Dendritic cell treated with granulocyte-macrophage colony-stimulating factor and Interleukin-4, amounts not matched to agents 40 ng/mL and 50 ng/mL, for 4 days (primary cell): Measurements from ENCODE around the gene CARMIL1.

Experiments
- H3K27ac Mint-ChIP-seq: one replicate; pipeline ENCODE4 v1.8.0; 2022; ENCODE audit warnings: mild to moderate bottlenecking, mixed read lengths
- H3K27me3 Mint-ChIP-seq: one replicate; pipeline ENCODE4 v1.8.0; 2022; ENCODE audit warnings: mild to moderate bottlenecking, mixed read lengths
- H3K36me3 Mint-ChIP-seq: one replicate; pipeline ENCODE4 v1.8.0; 2022; ENCODE audit warnings: low read depth, mixed read lengths
- H3K4me1 Mint-ChIP-seq: one replicate; pipeline ENCODE4 v1.8.0; 2022; ENCODE audit warnings: low read depth, mixed read lengths
- H3K4me3 Mint-ChIP-seq: one replicate; pipeline ENCODE4 v1.8.0; 2022; ENCODE audit warnings: mild to moderate bottlenecking, moderate library complexity, mixed read lengths
- H3K9me3 Mint-ChIP-seq: one replicate; pipeline ENCODE4 v1.8.0; 2022; ENCODE audit warnings: mixed read lengths
- intact Hi-C: fragments of 100-400 bp; cut with micrococcal nuclease; formaldehyde crosslinking; loops from one replicate; pipeline ENCODE4 v1.15.0; 2022

Gene CARMIL1

GRCh38 chr6:25641940-25642666, 362.9 kb downstream of the CARMIL1 start:
- H3K27me3 Mint-ChIP-seq, result peaks cover 30% of the 10 kb centered on the region
- H3K4me3 Mint-ChIP-seq, result no peak overlapping the region
- intact Hi-C loops, result no loop called here
- no peaks in the 10 kb centered on the region for H3K9me3 Mint-ChIP-seq
- no peaks in the 10 kb centered on the region for H3K36me3 Mint-ChIP-seq
- H3K4me1 Mint-ChIP-seq, result no peaks in the 10 kb centered on the region
- no peak overlapping the region for H3K27ac Mint-ChIP-seq

- Mint-ChIP-seq H3K36me3 (no peaks in the 10 kb centered on the region), H3K27me3 (peaks cover 31% of the 10 kb centered on the region), H3K4me3 (no peak overlapping the region), H3K4me1 (no peaks in the 10 kb centered on the region), H3K27ac (no peak overlapping the region), H3K9me3 (no peaks in the 10 kb centered on the region)
- intact Hi-C loops, result no loop called here
Measured at GRCh38 chr6:25642667-25643328, 363.6 kb downstream of the CARMIL1 start.

- peaks cover 39% of the 10 kb centered on the region for H3K27me3 Mint-ChIP-seq
- no peaks in the 10 kb centered on the region for H3K9me3 Mint-ChIP-seq
Measured at GRCh38 chr6:25645916-25646315, 366.7 kb downstream of the CARMIL1 start.

GRCh38 chr6:25649611-25650010, 370.4 kb downstream of the CARMIL1 start:
- Mint-ChIP-seq H3K4me1 (no peaks in the 10 kb centered on the region), H3K27me3 (peaks cover 48% of the 10 kb centered on the region), H3K27ac (no peak overlapping the region), H3K9me3 (no peaks in the 10 kb centered on the region), H3K4me3 (no peak overlapping the region), H3K36me3 (no peaks in the 10 kb centered on the region)
- intact Hi-C loops, result no loop called here

More at GRCh38 chr6:25645916-25646315, 366.7 kb downstream of the CARMIL1 start:
- Mint-ChIP-seq H3K4me3 (no peak overlapping the region), H3K36me3 (no peaks in the 10 kb centered on the region), H3K27ac (no peak overlapping the region), H3K4me1 (no peaks in the 10 kb centered on the region)
- intact Hi-C loops, result no loop called here

- Mint-ChIP-seq H3K9me3 (no peaks in the 10 kb centered on the region), H3K4me1 (no peaks in the 10 kb centered on the region), H3K27me3 (peaks cover 35% of the 10 kb centered on the region), H3K4me3 (no peak within 1 kb of the TSS), H3K27ac (no peak within 1 kb of the TSS), H3K36me3 (no peaks in the 10 kb centered on the region)
- intact Hi-C loops, result no loop called here
Measured at GRCh38 chr6:25652007-25652515, 372.9 kb downstream of the CARMIL1 start, which contains the start of gene SCGN. Gene SCGN, plus strand, starts transcription at chr6:25652215. Its CDS starts 189 bp downstream, at chr6:25652404.

GRCh38 chr6:25655723-25656122, 376.5 kb downstream of the CARMIL1 start:
- no peak overlapping the region for H3K27ac Mint-ChIP-seq
- intact Hi-C loops, result no loop called here
- no peaks in the 10 kb centered on the region for H3K4me1 Mint-ChIP-seq
- H3K27me3 Mint-ChIP-seq, result peaks cover 30% of the 10 kb centered on the region
- H3K9me3 Mint-ChIP-seq, result no peaks in the 10 kb centered on the region
- no peaks in the 10 kb centered on the region for H3K36me3 Mint-ChIP-seq
- no peak overlapping the region for H3K4me3 Mint-ChIP-seq

- Mint-ChIP-seq H3K4me1 (no peaks in the 10 kb centered on the region), H3K27me3 (peaks cover 6% of the 10 kb centered on the region), H3K27ac (no peak overlapping the region), H3K9me3 (no peaks in the 10 kb centered on the region), H3K36me3 (no peaks in the 10 kb centered on the region), H3K4me3 (no peak overlapping the region)
- intact Hi-C loops, result no loop called here
Measured at GRCh38 chr6:25659633-25660368, 380.6 kb downstream of the CARMIL1 start.

GRCh38 chr6:25660512-25660911, 381.3 kb downstream of the CARMIL1 start:
- no peak overlapping the region for H3K27ac Mint-ChIP-seq
- intact Hi-C loops, result no loop called here
- H3K27me3 Mint-ChIP-seq, result peaks cover 9% of the 10 kb centered on the region
- H3K9me3 Mint-ChIP-seq, result no peaks in the 10 kb centered on the region
- no peaks in the 10 kb centered on the region for H3K4me1 Mint-ChIP-seq
- H3K36me3 Mint-ChIP-seq, result no peaks in the 10 kb centered on the region
- H3K4me3 Mint-ChIP-seq, result no peak overlapping the region

GRCh38 chr6:25661129-25661779, 382.1 kb downstream of the CARMIL1 start:
- Mint-ChIP-seq H3K9me3 (no peaks in the 10 kb centered on the region), H3K4me3 (no peak overlapping the region)
- intact Hi-C loops, result no loop called here

GRCh38 chr6:25665455-25665854, 386.3 kb downstream of the CARMIL1 start:
- Mint-ChIP-seq H3K27ac (no peak overlapping the region), H3K9me3 (no peaks in the 10 kb centered on the region), H3K4me3 (no peak overlapping the region), H3K4me1 (no peaks in the 10 kb centered on the region), H3K27me3 (peaks cover 11% of the 10 kb centered on the region), H3K36me3 (no peaks in the 10 kb centered on the region)
- intact Hi-C loops, result no loop called here

More at GRCh38 chr6:25661129-25661779, 382.1 kb downstream of the CARMIL1 start:
- Mint-ChIP-seq H3K4me1 (no peaks in the 10 kb centered on the region), H3K27me3 (peaks cover 9% of the 10 kb centered on the region), H3K27ac (no peak overlapping the region), H3K36me3 (no peaks in the 10 kb centered on the region)

GRCh38 chr6:25669413-25669812, 390.2 kb downstream of the CARMIL1 start:
- H3K4me3 Mint-ChIP-seq, result no peak overlapping the region
- peaks cover 13% of the 10 kb centered on the region for H3K27me3 Mint-ChIP-seq
- H3K9me3 Mint-ChIP-seq, result no peaks in the 10 kb centered on the region
- H3K27ac Mint-ChIP-seq, result no peak overlapping the region
- no peaks in the 10 kb centered on the region for H3K36me3 Mint-ChIP-seq
- intact Hi-C loops, result no loop called here
- no peaks in the 10 kb centered on the region for H3K4me1 Mint-ChIP-seq
